Neural crest cell (in vitro differentiated cells): ENCODE results near the gene CNNM1. TPM values are rescaled to one million over a fixed set of nuclear protein-coding genes. Genes with fewer than 3 reads are reported as not detected.

Source experiments
- DNase-seq: peaks from one replicate; pipeline ENCODE4 v3.0.0; 2021; ENCODE audit warnings: low read depth, mixed read lengths, low spot score
- H3K27ac Mint-ChIP-seq: one replicate; pipeline ENCODE4 v1.8.0; 2021; ENCODE audit warnings: mild to moderate bottlenecking, mixed read lengths; ENCODE audit not compliant: unreplicated experiment
- H3K27me3 Mint-ChIP-seq: 2 replicates; pipeline ENCODE4 v1.8.0; 2021; ENCODE audit warnings: low read depth, mild to moderate bottlenecking, mixed read lengths
- H3K36me3 Mint-ChIP-seq: 2 replicates; pipeline ENCODE4 v1.8.0; 2021; ENCODE audit warnings: low read depth, mild to moderate bottlenecking, mixed read lengths
- H3K4me1 Mint-ChIP-seq: 2 replicates; pipeline ENCODE4 v1.8.0; 2021; ENCODE audit warnings: mixed read lengths
- H3K4me3 Mint-ChIP-seq: one replicate; pipeline ENCODE4 v1.8.0; 2021; ENCODE audit warnings: mild to moderate bottlenecking, mixed read lengths
- H3K9me3 Mint-ChIP-seq: 2 replicates; pipeline ENCODE4 v1.8.0; 2021; ENCODE audit warnings: mixed read lengths
- CTCF ChIP-seq: fragments of 200-600 bp; sonication (generic); conservative IDR thresholded peaks from 2 replicates; pipeline ENCODE4 v1.5.0; 2021; ENCODE audit warnings: antibody characterized with exemption, mild to moderate bottlenecking
- total RNA-seq: library from RNA; stranded (reverse); gene quantifications from 2 replicates; pipeline ENCODE4 v1.2.1, GENCODE V29; 2021

Gene CNNM1
- total RNA-seq, 1 donor from 2014 or later, result 2.0 TPM

- Mint-ChIP-seq H3K36me3 (no peaks in the 10 kb centered on the region), H3K4me1 (no peaks in the 10 kb centered on the region), H3K27ac (no peak overlapping the region), H3K27me3 (peaks cover 18% of the 10 kb centered on the region), H3K4me3 (no peak overlapping the region), H3K9me3 (no peaks in the 10 kb centered on the region)
- DNase-seq, result no peak
- no peak for TF ChIP-seq CTCF
These were observed 18.5 kb downstream of the CNNM1 start for GRCh38 chr10:99347672-99348071.

- peaks cover 28% of the 10 kb centered on the region for H3K27me3 Mint-ChIP-seq
- H3K4me1 Mint-ChIP-seq, result peaks cover 4% of the 10 kb centered on the region
- no peaks in the 10 kb centered on the region for H3K9me3 Mint-ChIP-seq
- H3K36me3 Mint-ChIP-seq, result no peaks in the 10 kb centered on the region
- no peak for TF ChIP-seq CTCF
- DNase-seq, result no peak
- H3K27ac Mint-ChIP-seq, result no peak overlapping the region
- H3K4me3 Mint-ChIP-seq, result no peak overlapping the region
These were observed 24.0 kb downstream of the CNNM1 start for GRCh38 chr10:99353182-99353581.

GRCh38 chr10:99357691-99358090 is 28.5 kb downstream of the CNNM1 start:
- Mint-ChIP-seq H3K4me1 (peaks cover 5% of the 10 kb centered on the region), H3K9me3 (no peaks in the 10 kb centered on the region), H3K27ac (no peak overlapping the region), H3K36me3 (no peaks in the 10 kb centered on the region), H3K4me3 (no peak overlapping the region), H3K27me3 (peaks cover 16% of the 10 kb centered on the region)
- DNase-seq, result no peak
- TF ChIP-seq CTCF, result no peak

- H3K27ac Mint-ChIP-seq, result peak overlapping the region; percentile 44
- no peak overlapping the region for H3K4me3 Mint-ChIP-seq
- no peak for TF ChIP-seq CTCF
- H3K4me1 Mint-ChIP-seq, result peaks cover 5% of the 10 kb centered on the region
- H3K36me3 Mint-ChIP-seq, result no peaks in the 10 kb centered on the region
- H3K9me3 Mint-ChIP-seq, result no peaks in the 10 kb centered on the region
- no peak for DNase-seq
- H3K27me3 Mint-ChIP-seq, result peaks cover 14% of the 10 kb centered on the region
These were observed 28.9 kb downstream of the CNNM1 start for GRCh38 chr10:99358101-99358500.

GRCh38 chr10:99360934-99361333 is 31.8 kb downstream of the CNNM1 start:
- no peak overlapping the region for H3K27ac Mint-ChIP-seq
- DNase-seq, result no peak
- H3K9me3 Mint-ChIP-seq, result no peaks in the 10 kb centered on the region
- no peaks in the 10 kb centered on the region for H3K36me3 Mint-ChIP-seq
- no peak for TF ChIP-seq CTCF
- H3K27me3 Mint-ChIP-seq, result peaks cover 2% of the 10 kb centered on the region
- H3K4me3 Mint-ChIP-seq, result no peak overlapping the region
- H3K4me1 Mint-ChIP-seq, result peaks cover 5% of the 10 kb centered on the region

- H3K9me3 Mint-ChIP-seq, result no peaks in the 10 kb centered on the region
- no peak for DNase-seq
- H3K27me3 Mint-ChIP-seq, result peaks cover 5% of the 10 kb centered on the region
- no peaks in the 10 kb centered on the region for H3K36me3 Mint-ChIP-seq
- H3K27ac Mint-ChIP-seq, result no peak overlapping the region
- H3K4me1 Mint-ChIP-seq, result no peaks in the 10 kb centered on the region
- TF ChIP-seq CTCF, result no peak
- H3K4me3 Mint-ChIP-seq, result no peak overlapping the region
These were observed 35.0 kb downstream of the CNNM1 start for GRCh38 chr10:99364125-99364524.
